GM18499 (cell line): ENCODE results near the gene LPAR1.
"Not testable (repeated sequence)": the region's sequence is repeated elsewhere in the genome, so short reads cannot be mapped to it uniquely, and the experiment has no call there.

Experiments
- ATAC-seq: cut with Tn5 transposase; IDR thresholded peaks from one replicate; pipeline ENCODE4 v1.9.1; 2021; ENCODE audit warnings: moderate number of reproducible peaks; ENCODE audit not compliant: insufficient read depth, unreplicated experiment

LPAR1 gene

DNA sequence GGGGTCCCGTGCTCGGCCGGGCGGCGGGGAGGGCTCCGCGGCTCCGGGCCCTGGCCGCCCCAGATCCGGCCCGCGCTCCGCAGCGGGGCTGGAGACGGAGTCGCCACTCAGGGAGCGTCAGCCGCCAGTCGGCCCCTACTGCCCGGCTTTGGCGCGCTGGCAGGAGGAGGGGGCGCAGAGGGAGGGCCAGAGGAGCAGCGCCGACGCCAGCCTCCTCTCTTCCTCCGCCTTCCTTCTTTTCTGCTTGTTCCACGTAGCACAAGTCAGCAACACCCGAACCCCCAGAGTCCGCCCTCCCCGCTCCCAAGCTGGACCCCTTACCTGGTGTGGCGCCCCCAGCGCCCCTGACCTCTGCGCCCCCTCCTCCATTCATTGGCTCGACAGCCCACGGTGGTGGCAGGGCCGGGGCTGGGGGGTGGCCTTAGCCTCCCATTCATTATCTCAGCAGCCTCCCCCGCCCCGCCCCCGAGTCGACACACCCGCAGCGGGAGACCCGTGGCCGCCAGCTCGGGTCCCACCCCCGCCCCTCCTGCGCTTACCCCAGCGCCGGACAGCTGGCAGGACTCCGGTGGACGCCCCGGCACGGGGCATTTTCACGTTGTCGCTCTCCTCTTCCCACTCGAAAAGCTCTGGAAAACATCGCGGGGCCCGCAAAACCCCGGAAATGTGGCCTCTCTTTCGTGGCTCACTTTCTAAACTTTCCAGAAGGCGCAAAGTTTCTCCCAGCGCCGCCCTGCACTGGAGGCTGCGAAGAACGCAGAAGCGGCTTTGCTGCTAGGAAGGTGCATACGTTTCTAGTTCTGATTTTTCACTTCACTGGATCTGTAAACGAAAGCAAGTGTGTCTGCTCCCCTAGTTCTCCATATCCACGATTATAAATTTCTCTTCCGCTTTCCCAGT, at the start of gene LPAR1:
TSS of gene LPAR1 (minus strand) at position 140 of the 900 bp plus-strand sequence. CDS start 66,353 bp downstream, outside the sequence.
- ATAC-seq = no peak

- ATAC-seq = no peak
These were observed 40.2 kb upstream of the LPAR1 start for GRCh38 chr9:111078391-111079038.

DNA sequence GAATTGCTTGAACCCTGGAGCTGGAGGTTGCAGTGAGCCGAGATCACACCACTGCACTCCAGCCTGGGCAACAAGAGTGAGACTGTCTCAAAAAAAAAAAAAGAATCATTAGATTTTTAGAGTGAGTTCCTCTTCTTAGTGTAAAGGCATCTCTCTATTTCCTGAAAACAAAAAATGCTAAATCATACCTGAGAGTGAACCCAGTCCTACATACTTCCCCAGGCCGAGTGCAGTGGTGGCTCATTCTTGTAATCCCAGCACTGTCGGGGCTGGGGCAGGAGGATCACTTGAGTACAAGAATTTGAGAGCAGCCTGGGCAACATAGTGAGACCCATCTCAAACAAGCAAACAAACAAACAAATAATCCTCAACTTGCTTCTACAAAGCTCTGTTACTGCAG, 38.2 kb upstream of the LPAR1 start:
- no peak for ATAC-seq

GRCh38 chr9:111076042-111076441, 37.8 kb upstream of the LPAR1 start:
- ATAC-seq = no peak

DNA sequence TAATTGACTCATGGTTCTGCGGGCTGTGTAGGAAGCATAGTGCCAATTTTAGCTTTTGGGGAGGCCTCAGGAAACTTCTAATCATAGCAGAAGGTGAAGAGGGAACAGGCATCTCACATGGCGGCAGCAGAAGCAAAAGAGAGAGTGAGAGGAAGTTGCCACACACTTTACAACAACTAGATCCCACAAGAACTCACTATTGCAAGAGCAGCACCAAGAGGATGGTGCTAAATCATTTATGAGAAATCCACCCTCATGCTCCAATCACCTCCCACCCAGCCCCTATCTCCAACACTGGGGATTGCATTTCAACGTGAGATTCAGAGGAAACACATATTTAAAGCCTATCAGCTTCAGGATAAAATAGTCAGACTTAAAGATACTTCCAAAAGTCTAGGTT, 36.1 kb upstream of the LPAR1 start:
- no peak for ATAC-seq

- no peak for ATAC-seq
These were observed 30.9 kb upstream of the LPAR1 start for GRCh38 chr9:111069183-111069582.

DNA sequence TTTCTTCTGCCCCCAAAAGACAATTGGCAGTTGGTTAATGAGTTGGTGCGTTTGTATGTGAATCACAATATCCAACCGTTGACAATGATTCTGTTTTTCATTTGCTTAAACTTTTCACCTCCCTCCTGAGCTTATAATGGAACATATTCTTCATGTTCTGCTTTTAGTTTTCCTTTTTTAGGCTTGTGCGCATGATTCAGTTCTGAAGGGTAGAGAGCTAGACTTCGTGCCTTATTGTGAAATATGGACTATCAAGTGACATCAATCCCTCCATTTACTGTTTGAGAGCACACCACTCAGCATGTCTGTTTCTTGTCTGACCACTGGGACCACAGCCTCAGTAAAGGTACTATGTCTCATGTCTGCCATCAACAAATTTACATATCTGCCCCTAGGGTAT, 30.5 kb upstream of the LPAR1 start:
- no peak for ATAC-seq

DNA sequence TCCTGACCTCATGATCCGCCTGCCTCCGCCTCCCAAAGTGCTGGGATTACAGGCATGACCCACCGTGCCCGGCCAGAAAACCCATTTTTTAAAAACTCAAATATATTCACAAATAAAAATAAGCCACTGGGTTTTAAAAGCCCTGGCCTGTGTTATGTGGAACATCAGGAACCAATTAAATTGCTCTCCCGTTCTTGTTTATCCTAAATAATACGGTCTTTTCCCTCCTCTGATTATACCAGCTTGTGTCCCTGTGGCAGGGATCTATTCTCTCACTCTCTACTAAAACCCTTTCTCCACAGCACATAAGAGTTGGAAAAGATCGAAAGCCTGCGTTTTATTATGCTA, 30.1 kb upstream of the LPAR1 start:
- ATAC-seq = no peak

DNA sequence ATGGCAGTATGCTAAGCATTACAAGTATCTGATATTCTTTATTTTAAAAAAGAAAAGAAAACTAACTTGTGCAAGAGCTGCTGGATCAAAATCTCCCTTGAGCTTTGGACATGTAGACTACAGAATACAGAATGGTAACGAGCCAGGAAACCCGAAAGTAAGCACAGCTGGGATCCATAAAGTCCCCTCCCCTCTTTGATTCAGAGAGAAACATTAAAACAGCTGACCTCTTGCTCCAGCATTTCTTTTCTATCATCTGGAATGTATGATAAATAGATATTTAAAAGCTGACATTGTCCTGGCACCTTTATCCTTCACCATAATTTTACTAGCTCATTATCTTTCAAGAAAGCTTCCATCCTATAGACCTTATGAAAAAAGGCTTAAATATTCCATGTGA, 28.2 kb upstream of the LPAR1 start:
- no peak for ATAC-seq

- no peak for ATAC-seq
These were observed 27.1 kb upstream of the LPAR1 start for GRCh38 chr9:111065414-111065813.

- ATAC-seq = no peak
These were observed 26.0 kb upstream of the LPAR1 start for GRCh38 chr9:111064160-111064837.

- ATAC-seq = no peak
These were observed 25.1 kb upstream of the LPAR1 start for GRCh38 chr9:111063332-111063731.

DNA sequence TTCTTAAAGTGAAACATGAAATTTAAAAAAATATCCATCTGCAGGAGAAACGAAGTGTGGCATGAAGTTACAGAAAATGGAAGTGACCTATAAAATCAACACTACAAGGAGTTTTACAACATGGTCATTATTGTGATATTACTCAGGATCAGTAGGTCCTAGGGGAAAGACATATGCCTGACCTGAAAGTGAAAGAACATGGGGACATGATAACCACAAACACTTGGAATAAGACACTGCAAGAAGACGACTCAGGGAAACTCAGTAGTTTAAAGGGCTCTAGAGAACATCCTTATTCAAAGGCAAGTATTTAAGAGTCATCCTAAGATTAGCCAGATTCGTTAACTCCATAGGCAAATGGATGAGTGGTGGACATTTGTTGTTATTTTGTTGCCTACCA, 19.9 kb upstream of the LPAR1 start:
- no peak for ATAC-seq

GRCh38 chr9:111056538-111056937, 18.3 kb upstream of the LPAR1 start:
- no peak for ATAC-seq

DNA sequence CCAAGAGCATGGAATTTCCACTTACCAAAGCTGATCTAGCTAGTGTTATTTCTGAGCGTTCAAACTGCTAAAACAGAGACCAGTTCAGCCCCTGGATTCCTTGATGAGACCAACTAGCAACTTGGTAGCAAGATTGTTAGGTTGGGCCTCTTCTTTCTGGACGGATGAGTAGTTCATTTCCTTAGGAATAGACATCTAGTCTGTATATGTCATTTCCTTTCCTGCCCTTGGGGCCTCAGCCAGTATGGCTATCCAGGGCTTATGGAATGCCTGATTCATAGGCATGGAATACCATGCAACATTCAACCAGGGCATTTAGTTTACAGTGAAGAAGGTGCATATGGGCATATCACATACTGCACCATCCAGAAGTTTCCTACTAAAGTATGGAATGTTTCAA, 14.5 kb upstream of the LPAR1 start:
- no peak for ATAC-seq

DNA sequence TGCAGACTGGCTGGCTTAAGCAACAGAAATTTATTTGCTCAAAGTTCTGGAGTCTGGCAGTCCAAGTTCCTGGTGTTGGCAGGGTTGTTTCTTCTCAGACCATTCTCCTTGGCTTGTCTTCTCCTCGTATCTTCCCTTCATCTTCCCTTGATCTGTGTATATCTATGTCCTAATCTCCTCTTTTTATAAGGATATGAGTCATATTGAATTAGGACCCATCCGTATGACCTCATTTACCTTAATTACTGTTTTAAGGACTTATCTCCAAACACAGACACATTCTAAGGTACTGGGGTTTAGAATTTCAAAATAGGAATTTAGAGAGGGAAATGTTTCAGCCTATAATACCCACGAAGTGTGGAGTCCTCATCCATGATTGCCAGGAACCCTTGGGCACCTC, 13.1 kb upstream of the LPAR1 start:
- no peak for ATAC-seq

DNA sequence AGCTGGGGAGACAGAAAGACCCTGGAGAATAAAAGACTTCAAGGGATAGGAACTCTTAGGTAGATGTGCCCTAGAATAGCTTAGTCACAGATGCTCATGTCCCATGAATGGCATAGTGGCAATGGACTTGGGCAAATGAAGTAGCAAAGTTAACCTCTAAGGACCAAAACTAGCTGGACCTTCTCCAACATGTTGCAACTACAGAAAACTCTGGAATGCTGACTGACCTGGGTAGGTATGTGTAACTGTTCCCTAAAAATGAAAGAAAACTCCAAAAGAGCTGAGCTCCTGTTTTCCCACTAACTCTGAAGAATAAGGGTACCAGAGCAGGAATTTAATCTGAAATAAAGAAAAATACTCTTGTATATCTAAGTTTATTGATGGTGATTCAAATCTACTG, 12.5 kb upstream of the LPAR1 start:
- ATAC-seq = no peak

DNA sequence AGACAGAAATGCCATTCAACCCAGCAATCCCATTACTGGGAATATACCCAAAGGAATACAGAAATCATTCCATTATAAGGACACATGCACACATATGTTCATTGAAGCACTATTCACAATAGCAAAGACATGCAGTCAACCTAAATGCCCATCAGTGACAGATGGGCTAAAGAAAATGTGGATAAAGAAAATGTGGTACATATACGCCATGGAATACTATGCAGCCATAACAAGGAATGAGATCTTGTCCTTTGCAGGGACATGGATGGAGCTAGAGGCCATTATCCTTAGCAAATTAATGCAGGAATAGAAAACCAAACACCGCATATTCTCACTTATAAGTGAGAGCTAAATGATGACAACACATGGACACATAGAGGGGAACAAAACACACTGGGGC, 9.0 kb upstream of the LPAR1 start:
- ATAC-seq = not testable (repeated sequence)

GRCh38 chr9:111041902-111042301, 3.6 kb upstream of the LPAR1 start:
- no peak for ATAC-seq

GRCh38 chr9:111040494-111040893, 2.2 kb upstream of the LPAR1 start:
- ATAC-seq = no peak

DNA sequence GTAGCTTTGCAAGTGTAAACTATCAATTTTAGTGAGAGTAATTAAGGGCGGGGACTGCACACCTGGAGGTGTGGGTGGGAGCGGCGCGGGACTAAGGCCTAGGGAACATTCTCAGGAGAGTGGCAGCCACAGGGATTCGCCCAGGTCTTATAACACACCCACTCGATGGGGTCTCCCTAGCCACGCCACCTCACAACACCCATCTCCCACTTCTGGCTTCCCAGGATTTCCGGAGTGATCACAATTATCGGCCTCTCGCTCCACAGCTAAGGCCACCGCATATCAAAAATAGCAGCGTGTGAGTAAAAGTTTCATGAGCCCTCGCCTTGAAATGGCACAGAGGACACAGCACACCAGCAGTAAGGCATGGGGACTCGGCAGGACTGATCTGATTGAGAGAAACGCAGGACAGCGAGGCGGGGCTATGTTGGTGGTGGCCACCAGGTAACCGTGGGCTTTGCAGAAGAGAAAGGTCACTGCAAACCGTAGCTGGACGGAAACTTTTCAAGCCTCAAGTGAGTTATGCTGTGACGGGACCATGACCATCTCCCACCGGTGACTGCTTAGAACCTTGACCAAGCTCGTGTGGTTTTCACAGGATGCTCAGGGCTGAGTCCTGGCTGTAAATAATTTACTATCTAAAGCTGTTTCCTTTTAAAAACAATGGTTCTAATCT, 1.1 kb upstream of the LPAR1 start:
- ATAC-seq = no peak
